Mammary epithelial cell (primary cell): ENCODE measurements around the gene GPR85.

ENCODE experiments used
- EZH2 ChIP-seq: IDR thresholded peaks from 2 replicates; pipeline ENCODE4 v1.6.1; 2012; ENCODE audit warnings: low read length, inconsistent platforms, borderline replicate concordance
- TF ChIP-seq, protein P1 (sequence below), 2 donors: IDR thresholded peaks in 1 of 2; conservative IDR thresholded peaks in 1 of 2; 2 replicates each; pipeline ENCODE4 v1.5.1; 2011 to 2012; ENCODE audit warnings: inconsistent platforms in 2 of 2, low read length in 2 of 2, mild to moderate bottlenecking in 2 of 2, control low read depth in 1 of 2, low read depth in 1 of 2; ENCODE audit not compliant: insufficient read depth in 1 of 2; ENCODE audit errors: extremely low read depth in 1 of 2

DNA sequence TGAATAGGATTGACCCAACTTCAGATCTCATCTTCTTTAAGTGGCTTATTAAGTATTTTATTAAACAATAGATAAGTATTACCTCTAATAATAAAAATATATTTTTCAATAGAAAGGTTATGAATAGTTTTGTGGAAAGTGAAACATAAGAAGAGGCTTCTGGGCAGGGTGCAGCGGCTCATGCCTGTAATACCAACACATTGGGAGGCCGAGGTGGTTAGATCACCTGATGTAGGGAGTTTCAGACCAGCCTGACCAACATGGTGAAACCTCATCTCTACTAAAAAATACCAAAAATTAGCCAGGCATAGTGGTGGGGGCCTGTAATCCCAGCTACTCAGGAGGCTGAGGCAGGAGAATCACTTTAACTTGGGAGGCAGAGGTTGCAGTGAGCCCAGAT is 26.5 kb downstream of the GPR85 start:
- TF ChIP-seq EZH2 = no peak
- TF ChIP-seq, protein P1, sequence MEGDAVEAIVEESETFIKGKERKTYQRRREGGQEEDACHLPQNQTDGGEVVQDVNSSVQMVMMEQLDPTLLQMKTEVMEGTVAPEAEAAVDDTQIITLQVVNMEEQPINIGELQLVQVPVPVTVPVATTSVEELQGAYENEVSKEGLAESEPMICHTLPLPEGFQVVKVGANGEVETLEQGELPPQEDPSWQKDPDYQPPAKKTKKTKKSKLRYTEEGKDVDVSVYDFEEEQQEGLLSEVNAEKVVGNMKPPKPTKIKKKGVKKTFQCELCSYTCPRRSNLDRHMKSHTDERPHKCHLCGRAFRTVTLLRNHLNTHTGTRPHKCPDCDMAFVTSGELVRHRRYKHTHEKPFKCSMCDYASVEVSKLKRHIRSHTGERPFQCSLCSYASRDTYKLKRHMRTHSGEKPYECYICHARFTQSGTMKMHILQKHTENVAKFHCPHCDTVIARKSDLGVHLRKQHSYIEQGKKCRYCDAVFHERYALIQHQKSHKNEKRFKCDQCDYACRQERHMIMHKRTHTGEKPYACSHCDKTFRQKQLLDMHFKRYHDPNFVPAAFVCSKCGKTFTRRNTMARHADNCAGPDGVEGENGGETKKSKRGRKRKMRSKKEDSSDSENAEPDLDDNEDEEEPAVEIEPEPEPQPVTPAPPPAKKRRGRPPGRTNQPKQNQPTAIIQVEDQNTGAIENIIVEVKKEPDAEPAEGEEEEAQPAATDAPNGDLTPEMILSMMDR (conservative IDR thresholded peaks at IDR 0.05 in 1 of 2, IDR thresholded peaks at IDR 0.05 in 1 of 2; ENCODE audit: extremely low read depth in 1 of 2, insufficient read depth in 1 of 2, low read depth in 1 of 2, low read length in 2 of 2) = no peak
